ENCODE results near the gene IGF2BP1. TPM values are rescaled to one million over a fixed set of nuclear protein-coding genes. Genes with fewer than 3 reads are reported as not detected.

The IGF2BP1 gene
- polyA plus RNA-seq, 1 of the 3 experiments (the other 2 are of a cell fraction): 0.05 TPM

DNA sequence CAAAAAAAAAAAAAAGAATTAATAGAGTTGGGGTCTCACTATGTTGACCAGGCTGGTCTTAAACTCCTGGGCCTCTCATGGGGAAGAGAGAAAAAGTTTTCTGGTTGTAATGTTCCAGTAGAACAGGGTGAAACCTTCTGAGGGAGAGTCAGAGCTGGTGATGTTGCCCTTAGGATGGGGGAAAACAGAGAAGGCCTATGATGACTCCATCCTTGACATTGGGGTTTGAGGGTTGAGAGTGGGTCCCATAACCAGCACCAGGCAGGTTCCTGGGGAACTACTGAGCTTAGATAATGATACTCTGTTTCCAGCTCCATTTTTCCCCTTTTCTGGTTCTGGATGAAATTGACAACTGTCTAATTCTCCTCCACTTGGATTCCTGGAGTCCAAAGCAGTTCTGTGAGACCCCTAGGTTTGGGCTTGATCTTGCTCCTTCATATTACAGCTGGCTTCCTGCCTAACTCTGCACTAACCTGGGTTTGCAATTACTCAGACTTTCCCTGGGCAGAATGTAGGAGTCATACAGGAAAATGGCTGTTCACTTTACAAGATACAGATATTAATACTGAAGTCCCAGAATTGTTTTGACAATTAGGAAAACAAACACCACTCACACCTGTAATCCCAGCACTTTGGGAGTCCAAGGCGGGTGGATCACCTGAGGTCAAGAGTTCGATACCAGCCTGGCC lies 72.5 kb downstream of the IGF2BP1 start:
- peaks cover 99% of the 10 kb centered on the region for H3K27me3 ChIP-seq (ENCODE audit: insufficient read depth)
- no peak overlapping the region for H2AFZ ChIP-seq (ENCODE audit: low read depth)
- H3K4me1 ChIP-seq (ENCODE audit: control insufficient read depth in 1 of 2, insufficient read depth in 2 of 2, low read depth in 1 of 2, low read length in 1 of 2): no peaks in the 10 kb centered on the region
- ChIA-PET CTCF (interaction anchor here (0.6 to 1.4 kb wide), 2 partner anchors 17 to 186 kb away, joined by 3 read pairs; no protein-coding TSS in a partner anchor), POLR2A (no interaction called here)
- no peak overlapping the region for H3K27ac ChIP-seq (ENCODE audit: low read depth in 2 of 2, low read length in 1 of 2)
- no peak overlapping the region for H3K4me3 ChIP-seq (ENCODE audit: low read depth in 2 of 2, low read length in 1 of 2)
- H3F3A ChIP-seq (replicated peaks; ENCODE audit: insufficient read depth): no peaks in the 10 kb centered on the region
- no peak overlapping the region for H3K9ac ChIP-seq
- TF ChIP-seq, protein P1, sequence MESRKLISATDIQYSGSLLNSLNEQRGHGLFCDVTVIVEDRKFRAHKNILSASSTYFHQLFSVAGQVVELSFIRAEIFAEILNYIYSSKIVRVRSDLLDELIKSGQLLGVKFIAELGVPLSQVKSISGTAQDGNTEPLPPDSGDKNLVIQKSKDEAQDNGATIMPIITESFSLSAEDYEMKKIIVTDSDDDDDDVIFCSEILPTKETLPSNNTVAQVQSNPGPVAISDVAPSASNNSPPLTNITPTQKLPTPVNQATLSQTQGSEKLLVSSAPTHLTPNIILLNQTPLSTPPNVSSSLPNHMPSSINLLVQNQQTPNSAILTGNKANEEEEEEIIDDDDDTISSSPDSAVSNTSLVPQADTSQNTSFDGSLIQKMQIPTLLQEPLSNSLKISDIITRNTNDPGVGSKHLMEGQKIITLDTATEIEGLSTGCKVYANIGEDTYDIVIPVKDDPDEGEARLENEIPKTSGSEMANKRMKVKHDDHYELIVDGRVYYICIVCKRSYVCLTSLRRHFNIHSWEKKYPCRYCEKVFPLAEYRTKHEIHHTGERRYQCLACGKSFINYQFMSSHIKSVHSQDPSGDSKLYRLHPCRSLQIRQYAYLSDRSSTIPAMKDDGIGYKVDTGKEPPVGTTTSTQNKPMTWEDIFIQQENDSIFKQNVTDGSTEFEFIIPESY (IDR thresholded peaks at IDR 0.05; ENCODE audit: borderline replicate concordance, low read depth): no peak
- TF ChIP-seq TEAD4 (IDR thresholded peaks at IDR 0.05; ENCODE audit: borderline replicate concordance, insufficient read depth) (no peak), RCOR1 (IDR thresholded peaks at IDR 0.05; ENCODE audit: low read length) (no peak), SIN3A (IDR thresholded peaks at IDR 0.05; ENCODE audit: borderline replicate concordance, low read depth, low read length) (no peak), EZH2phosphoT487 (IDR thresholded peaks at IDR 0.05; ENCODE audit: borderline replicate concordance, low read depth) (no peak), TCF12 (IDR thresholded peaks at IDR 0.05) (no peak), MEF2A (IDR thresholded peaks at IDR 0.05; ENCODE audit: borderline replicate concordance, low read depth) (no peak), FOSL2 (IDR thresholded peaks at IDR 0.05; ENCODE audit: borderline replicate concordance, low read depth) (no peak)
- TF ChIP-seq, protein P2, sequence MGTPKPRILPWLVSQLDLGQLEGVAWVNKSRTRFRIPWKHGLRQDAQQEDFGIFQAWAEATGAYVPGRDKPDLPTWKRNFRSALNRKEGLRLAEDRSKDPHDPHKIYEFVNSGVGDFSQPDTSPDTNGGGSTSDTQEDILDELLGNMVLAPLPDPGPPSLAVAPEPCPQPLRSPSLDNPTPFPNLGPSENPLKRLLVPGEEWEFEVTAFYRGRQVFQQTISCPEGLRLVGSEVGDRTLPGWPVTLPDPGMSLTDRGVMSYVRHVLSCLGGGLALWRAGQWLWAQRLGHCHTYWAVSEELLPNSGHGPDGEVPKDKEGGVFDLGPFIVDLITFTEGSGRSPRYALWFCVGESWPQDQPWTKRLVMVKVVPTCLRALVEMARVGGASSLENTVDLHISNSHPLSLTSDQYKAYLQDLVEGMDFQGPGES (IDR thresholded peaks at IDR 0.05; ENCODE audit: low read depth, low read length): no peak
- TF ChIP-seq, protein P3, sequence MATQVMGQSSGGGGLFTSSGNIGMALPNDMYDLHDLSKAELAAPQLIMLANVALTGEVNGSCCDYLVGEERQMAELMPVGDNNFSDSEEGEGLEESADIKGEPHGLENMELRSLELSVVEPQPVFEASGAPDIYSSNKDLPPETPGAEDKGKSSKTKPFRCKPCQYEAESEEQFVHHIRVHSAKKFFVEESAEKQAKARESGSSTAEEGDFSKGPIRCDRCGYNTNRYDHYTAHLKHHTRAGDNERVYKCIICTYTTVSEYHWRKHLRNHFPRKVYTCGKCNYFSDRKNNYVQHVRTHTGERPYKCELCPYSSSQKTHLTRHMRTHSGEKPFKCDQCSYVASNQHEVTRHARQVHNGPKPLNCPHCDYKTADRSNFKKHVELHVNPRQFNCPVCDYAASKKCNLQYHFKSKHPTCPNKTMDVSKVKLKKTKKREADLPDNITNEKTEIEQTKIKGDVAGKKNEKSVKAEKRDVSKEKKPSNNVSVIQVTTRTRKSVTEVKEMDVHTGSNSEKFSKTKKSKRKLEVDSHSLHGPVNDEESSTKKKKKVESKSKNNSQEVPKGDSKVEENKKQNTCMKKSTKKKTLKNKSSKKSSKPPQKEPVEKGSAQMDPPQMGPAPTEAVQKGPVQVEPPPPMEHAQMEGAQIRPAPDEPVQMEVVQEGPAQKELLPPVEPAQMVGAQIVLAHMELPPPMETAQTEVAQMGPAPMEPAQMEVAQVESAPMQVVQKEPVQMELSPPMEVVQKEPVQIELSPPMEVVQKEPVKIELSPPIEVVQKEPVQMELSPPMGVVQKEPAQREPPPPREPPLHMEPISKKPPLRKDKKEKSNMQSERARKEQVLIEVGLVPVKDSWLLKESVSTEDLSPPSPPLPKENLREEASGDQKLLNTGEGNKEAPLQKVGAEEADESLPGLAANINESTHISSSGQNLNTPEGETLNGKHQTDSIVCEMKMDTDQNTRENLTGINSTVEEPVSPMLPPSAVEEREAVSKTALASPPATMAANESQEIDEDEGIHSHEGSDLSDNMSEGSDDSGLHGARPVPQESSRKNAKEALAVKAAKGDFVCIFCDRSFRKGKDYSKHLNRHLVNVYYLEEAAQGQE (IDR thresholded peaks at IDR 0.05; ENCODE audit: low read depth, low read length): no peak
- TF ChIP-seq, protein P4, sequence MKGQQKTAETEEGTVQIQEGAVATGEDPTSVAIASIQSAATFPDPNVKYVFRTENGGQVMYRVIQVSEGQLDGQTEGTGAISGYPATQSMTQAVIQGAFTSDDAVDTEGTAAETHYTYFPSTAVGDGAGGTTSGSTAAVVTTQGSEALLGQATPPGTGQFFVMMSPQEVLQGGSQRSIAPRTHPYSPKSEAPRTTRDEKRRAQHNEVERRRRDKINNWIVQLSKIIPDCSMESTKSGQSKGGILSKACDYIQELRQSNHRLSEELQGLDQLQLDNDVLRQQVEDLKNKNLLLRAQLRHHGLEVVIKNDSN (IDR thresholded peaks at IDR 0.05; ENCODE audit: borderline replicate concordance, low read depth): no peak
- H4K20me1 ChIP-seq (ENCODE audit: insufficient read depth): no peaks in the 10 kb centered on the region
- no peak overlapping the region for H3K4me2 ChIP-seq
- no peaks in the 10 kb centered on the region for H3K9me2 ChIP-seq
- no peaks in the 10 kb centered on the region for H3K79me2 ChIP-seq (ENCODE audit: insufficient read depth)
- no peak for DNase-seq
- WGBS (ENCODE audit: low lambda C conversion rate): 7% methylated on average over 2 of the region's 2 CpGs
- H3K36me3 ChIP-seq (replicated peaks in 1 of 2; ENCODE audit: control insufficient read depth in 1 of 2, insufficient read depth in 2 of 2, low read length in 1 of 2): no peaks in the 10 kb centered on the region
- H3K9me3 ChIP-seq: no peaks in the 10 kb centered on the region

All from SK-N-SH (cell line).